Measurements from ENCODE around the gene SNX20. TPM values are rescaled to one million over a fixed set of nuclear protein-coding genes. Genes with fewer than 3 reads are reported as not detected.

Gene SNX20
- total RNA-seq, 1 donor from 2014 or later, result 34.3 TPM

Other genes starting within 250 kb of the SNX20 start
- 1.1 and 1.4 TPM in 2 replicates for gene NKD1, start 132.9 kb downstream of the SNX20 start, total RNA-seq
- 6.7 and 7.3 TPM in 2 replicates for gene NOD2, start 12.3 kb upstream of the SNX20 start, total RNA-seq
- 219 and 223 TPM in 2 replicates for gene CYLD, start 60.8 kb upstream of the SNX20 start, total RNA-seq

Measured in activated T-helper 1 cell treated with anti-CD3 and anti-CD28 coated beads, Interleukin-12 subunit alpha, Interleukin-12 subunit beta, Interleukin-2, Interleukin-4 antibody, amounts not matched to agents 30 ng/mL and 10 ng/mL and 1 ng/mL, durations not matched to agents 14 hours and 24 hours and 36 hours (primary cell).